SK-N-SH (cell line): ENCODE data around the gene NDUFB11. TPM values are rescaled to one million over a fixed set of nuclear protein-coding genes. Genes with fewer than 3 reads are reported as not detected.

Experiments
- CTCF ChIA-PET: fragments of 300-600, 350-600 bp; formaldehyde crosslinking; extraction: SDS; loops from one replicate; lab custom pipeline; 2021; lab: Yijun Ruan, JAX
- POLR2A ChIA-PET: fragments of 350-600 bp; sonication (Branson Sonifier 250); formaldehyde crosslinking; extraction: SDS; loops from one replicate; lab custom pipeline; 2020; ENCODE audit warnings: antibody characterized with exemption, inconsistent platforms; lab: Yijun Ruan, JAX
- DNase-seq: peaks from one replicate; pipeline ENCODE4 v3.0.0; 2012
- H2AFZ ChIP-seq: fragments of 200-600 bp; sonication (generic); 2 replicates; pipeline ENCODE4 v1.8.1; 2016; ENCODE audit warnings: antibody characterized with exemption, mild to moderate bottlenecking, low read depth
- H3F3A ChIP-seq: fragments of 200-600 bp; sonication (generic); replicated peaks from 2 replicates; pipeline ENCODE3; 2016; ENCODE audit warnings: antibody characterized with exemption, mild to moderate bottlenecking; ENCODE audit not compliant: insufficient read depth
- H3K27ac ChIP-seq, 2 experiments: fragments of 200-500 bp in 1 of 2; fragments of 200-600 bp in 1 of 2; sonication (Bioruptor generic) in 1 of 2; sonication (generic), shearing (Covaris generic) in 1 of 2; 2 replicates each; pipeline versions ENCODE4 v1.5.1 to v1.6.1; 2014 to 2016; ENCODE audit warnings: low read depth in 2 of 2, inconsistent platforms in 1 of 2, low read length in 1 of 2, mild to moderate bottlenecking in 1 of 2, mixed read lengths in 1 of 2
- H3K27me3 ChIP-seq: fragments of 200-600 bp; sonication (generic), shearing (Covaris generic); 2 replicates; pipeline ENCODE4 v1.6.1; 2016; ENCODE audit warnings: mixed run types; ENCODE audit not compliant: insufficient read depth
- H3K36me3 ChIP-seq, 2 experiments: fragments of 200-500 bp in 1 of 2; fragments of 200-600 bp in 1 of 2; sonication (Bioruptor generic) in 1 of 2; sonication (generic) in 1 of 2; replicated peaks in 1 of 2; 2 replicates each; pipeline versions ENCODE3 to v1.5.1; 2014 to 2016; ENCODE audit warnings: low read length in 1 of 2, mild to moderate bottlenecking in 1 of 2; ENCODE audit not compliant: insufficient read depth in 2 of 2, control insufficient read depth in 1 of 2
- H3K4me1 ChIP-seq, 2 experiments: fragments of 200-500 bp in 1 of 2; fragments of 200-600 bp in 1 of 2; sonication (Bioruptor generic) in 1 of 2; sonication (generic), shearing (Covaris generic) in 1 of 2; 2 replicates each; pipeline versions ENCODE4 v1.5.1 to v1.6.1; 2014 to 2016; ENCODE audit warnings: low read depth in 1 of 2, low read length in 1 of 2, mixed run types in 1 of 2; ENCODE audit not compliant: insufficient read depth in 2 of 2, control insufficient read depth in 1 of 2
- H3K4me2 ChIP-seq: fragments of 200-600 bp; sonication (generic), shearing (Covaris generic); 2 replicates; pipeline ENCODE4 v1.6.1; 2017; ENCODE audit warnings: mixed run types
- H3K4me3 ChIP-seq, 2 experiments: fragments of 200-500 bp in 1 of 2; fragments of 200-600 bp in 1 of 2; sonication (Bioruptor generic) in 1 of 2; sonication (generic), shearing (Covaris generic) in 1 of 2; 2 replicates each; pipeline versions ENCODE4 v1.5.1 to v1.8.1; 2014 to 2016; ENCODE audit warnings: low read depth in 2 of 2, inconsistent platforms in 1 of 2, low read length in 1 of 2, mild to moderate bottlenecking in 1 of 2, mixed read lengths in 1 of 2, moderate library complexity in 1 of 2
- H3K79me2 ChIP-seq: fragments of 200-600 bp; sonication (generic); 2 replicates; pipeline ENCODE4 v1.8.1; 2017; ENCODE audit warnings: mild to moderate bottlenecking; ENCODE audit not compliant: insufficient read depth
- H3K9ac ChIP-seq: fragments of 200-600 bp; sonication (generic); 2 replicates; pipeline ENCODE4 v1.6.1; 2017; ENCODE audit warnings: mixed run types
- H3K9me2 ChIP-seq: fragments of 200-600 bp; sonication (generic); 2 replicates; pipeline ENCODE4 v1.6.1; 2017; ENCODE audit warnings: mixed run types
- H3K9me3 ChIP-seq: fragments of 200-600 bp; sonication (generic); 2 replicates; pipeline ENCODE4 v1.6.1; 2017; ENCODE audit warnings: mixed run types, mild to moderate bottlenecking, moderate library complexity
- H4K20me1 ChIP-seq: fragments of 200-600 bp; sonication (generic); 2 replicates; pipeline ENCODE4 v1.6.1; 2017; ENCODE audit warnings: mild to moderate bottlenecking, mixed run types; ENCODE audit not compliant: insufficient read depth
- CHD2 ChIP-seq: fragments of 150-350 bp; IDR thresholded peaks from 2 replicates; pipeline ENCODE4 v1.6.1; 2018; ENCODE audit warnings: low read length; ENCODE audit not compliant: partially characterized antibody
- EP300 ChIP-seq, 2 experiments: IDR thresholded peaks; 2 replicates each; pipeline versions ENCODE4 v1.4.0 to v1.6.1; 2012; ENCODE audit warnings: borderline replicate concordance in 1 of 2, low read depth in 1 of 2, low read length in 1 of 2
- EZH2phosphoT487 ChIP-seq: fragments of 200-600 bp; sonication (generic); IDR thresholded peaks from 2 replicates; pipeline ENCODE4 v1.6.1; 2017; ENCODE audit warnings: low read depth, mixed run types, mild to moderate bottlenecking, antibody characterized with exemption, moderate library complexity, borderline replicate concordance
- FOXM1 ChIP-seq: IDR thresholded peaks from 2 replicates; pipeline ENCODE4 v1.4.0; 2012; ENCODE audit warnings: low read depth, mild to moderate bottlenecking
- GATA2 ChIP-seq: sonication (generic); formaldehyde crosslinking; IDR thresholded peaks from 2 replicates; pipeline ENCODE4 v1.5.0; 2020; ENCODE audit warnings: mild to moderate bottlenecking, missing genetic modification reagents
- JUND ChIP-seq: IDR thresholded peaks from 2 replicates; pipeline ENCODE4 v1.4.0; 2012
- NRF1 ChIP-seq: IDR thresholded peaks from 2 replicates; pipeline ENCODE4 v1.6.1; 2012; ENCODE audit warnings: low read depth, mild to moderate bottlenecking, low read length
- POLR2AphosphoS5 ChIP-seq: IDR thresholded peaks from 2 replicates; pipeline ENCODE4 v1.6.1; 2012; ENCODE audit warnings: low read depth, low read length
- RAD21 ChIP-seq: IDR thresholded peaks from 2 replicates; pipeline ENCODE4 v1.6.1; 2012; ENCODE audit warnings: mild to moderate bottlenecking, low read length
- RFX5 ChIP-seq: IDR thresholded peaks from 2 replicates; pipeline ENCODE4 v1.6.1; 2012; ENCODE audit warnings: mild to moderate bottlenecking, improper control_type of control experiment, low read length
- RXRA ChIP-seq: IDR thresholded peaks from 2 replicates; pipeline ENCODE4 v1.4.0; 2012; ENCODE audit warnings: low read depth, mild to moderate bottlenecking, borderline replicate concordance
- SMC3 ChIP-seq: IDR thresholded peaks from 2 replicates; pipeline ENCODE4 v1.6.1; 2012; ENCODE audit warnings: low read depth, low read length, improper control_type of control experiment
- TCF12 ChIP-seq: IDR thresholded peaks from 2 replicates; pipeline ENCODE4 v1.4.0; 2012
- WGBS: methylation state at CpG from one replicate; pipeline ENCODE4 v1.1.6; 2017; ENCODE audit warnings: low lambda C conversion rate; 5-methylcytosine and 5-hydroxymethylcytosine counted together
- polyA plus RNA-seq, 3 experiments: library from polyadenylated mRNA; depleted of rRNA; stranded (reverse); fragments of >200 nt; gene quantifications; 2 replicates each; pipeline ENCODE4 v1.2.3, GENCODE V29; 2012
- TF ChIP-seq, protein P1 (sequence below): fragments of 150-350 bp; IDR thresholded peaks from 2 replicates; pipeline ENCODE4 v1.6.1; 2016; ENCODE audit warnings: mild to moderate bottlenecking, low read depth, low read length
- TF ChIP-seq, protein P2 (sequence below): IDR thresholded peaks from 2 replicates; pipeline ENCODE4 v1.6.1; 2012; ENCODE audit warnings: mild to moderate bottlenecking, low read depth, low read length, moderate library complexity
- TF ChIP-seq, protein P3 (sequence below): fragments of 150-350 bp; IDR thresholded peaks from 2 replicates; pipeline ENCODE4 v1.6.1; 2017; ENCODE audit warnings: antibody characterized with exemption, low read length, low read depth, borderline replicate concordance
- TF ChIP-seq, protein P4 (sequence below): IDR thresholded peaks from 2 replicates; pipeline ENCODE4 v1.4.0; 2012; ENCODE audit warnings: low read depth, borderline replicate concordance
- TF ChIP-seq, protein P5 (sequence below): IDR thresholded peaks from 2 replicates; pipeline ENCODE4; 2012
- TF ChIP-seq, protein P6 (sequence below): IDR thresholded peaks from 2 replicates; pipeline ENCODE4 v1.4.0; 2012; ENCODE audit warnings: low read depth

NDUFB11 gene
- polyA plus RNA-seq, 1 of the 3 experiments (the other 2 are of a cell fraction) = 107 TPM

DNA sequence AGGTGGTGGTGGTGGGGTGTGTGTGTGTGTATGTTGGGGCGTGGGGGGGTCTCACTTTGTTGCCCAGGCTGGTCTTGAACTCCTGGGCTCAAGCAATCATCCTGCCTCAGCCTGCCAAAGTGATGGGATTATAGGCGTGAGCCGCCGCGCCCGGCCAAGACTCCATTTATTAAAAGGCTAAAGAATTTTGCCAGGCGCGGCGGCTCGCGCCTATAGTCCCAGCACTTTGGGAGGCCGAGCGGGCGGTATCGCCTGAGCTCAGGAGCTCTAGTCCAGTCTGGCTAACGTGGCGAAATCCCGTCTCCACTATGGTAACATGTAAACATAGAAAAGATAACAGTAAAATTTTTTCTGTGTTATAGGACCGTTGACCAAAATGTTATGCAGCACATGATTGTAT is 45.4 kb upstream of the NDUFB11 start (continued):
- TF ChIP-seq RAD21 = no peak
- TF ChIP-seq, protein P1, sequence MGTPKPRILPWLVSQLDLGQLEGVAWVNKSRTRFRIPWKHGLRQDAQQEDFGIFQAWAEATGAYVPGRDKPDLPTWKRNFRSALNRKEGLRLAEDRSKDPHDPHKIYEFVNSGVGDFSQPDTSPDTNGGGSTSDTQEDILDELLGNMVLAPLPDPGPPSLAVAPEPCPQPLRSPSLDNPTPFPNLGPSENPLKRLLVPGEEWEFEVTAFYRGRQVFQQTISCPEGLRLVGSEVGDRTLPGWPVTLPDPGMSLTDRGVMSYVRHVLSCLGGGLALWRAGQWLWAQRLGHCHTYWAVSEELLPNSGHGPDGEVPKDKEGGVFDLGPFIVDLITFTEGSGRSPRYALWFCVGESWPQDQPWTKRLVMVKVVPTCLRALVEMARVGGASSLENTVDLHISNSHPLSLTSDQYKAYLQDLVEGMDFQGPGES = no peak
- TF ChIP-seq EZH2phosphoT487 = no peak

DNA sequence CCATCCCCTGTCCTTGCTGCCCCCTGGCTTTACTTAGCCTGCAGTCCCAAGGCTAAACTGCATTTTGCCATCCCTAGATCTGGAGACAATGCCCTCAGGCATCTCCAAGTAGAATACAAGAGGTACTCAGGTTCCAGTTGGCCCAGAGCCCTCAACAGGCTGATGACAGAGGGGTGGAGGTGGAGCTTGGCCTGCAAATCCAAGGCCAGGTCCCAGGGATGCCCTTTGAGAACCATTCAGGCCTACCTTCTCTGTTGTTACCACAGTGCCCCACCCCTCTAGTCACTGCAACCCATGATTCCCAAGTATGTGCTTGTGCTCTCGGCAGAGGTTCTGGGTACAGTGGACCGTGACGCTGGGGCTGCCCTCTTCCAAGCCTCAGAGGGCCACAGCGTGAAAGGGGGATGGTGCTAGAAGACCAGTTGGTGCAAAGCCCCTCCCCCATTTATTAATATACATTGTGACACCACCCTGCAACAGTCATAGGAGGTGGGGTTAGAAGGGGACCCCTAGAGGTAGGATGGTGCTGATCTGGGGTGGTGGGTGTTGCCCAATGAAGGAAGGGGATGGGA is 42.7 kb upstream of the NDUFB11 start:
- H3K27me3 ChIP-seq = peaks cover 23% of the 10 kb centered on the region; the same call in 1 of the 2 replicates
- POLR2A ChIA-PET = no interaction called here
- TF ChIP-seq RAD21 = no peak
- TF ChIP-seq EP300 (IDR thresholded peaks at IDR 0.05; ENCODE audit: borderline replicate concordance in 1 of 2, low read depth in 1 of 2, low read length in 1 of 2) = no peak
- TF ChIP-seq NRF1 = no peak
- TF ChIP-seq, protein P2, sequence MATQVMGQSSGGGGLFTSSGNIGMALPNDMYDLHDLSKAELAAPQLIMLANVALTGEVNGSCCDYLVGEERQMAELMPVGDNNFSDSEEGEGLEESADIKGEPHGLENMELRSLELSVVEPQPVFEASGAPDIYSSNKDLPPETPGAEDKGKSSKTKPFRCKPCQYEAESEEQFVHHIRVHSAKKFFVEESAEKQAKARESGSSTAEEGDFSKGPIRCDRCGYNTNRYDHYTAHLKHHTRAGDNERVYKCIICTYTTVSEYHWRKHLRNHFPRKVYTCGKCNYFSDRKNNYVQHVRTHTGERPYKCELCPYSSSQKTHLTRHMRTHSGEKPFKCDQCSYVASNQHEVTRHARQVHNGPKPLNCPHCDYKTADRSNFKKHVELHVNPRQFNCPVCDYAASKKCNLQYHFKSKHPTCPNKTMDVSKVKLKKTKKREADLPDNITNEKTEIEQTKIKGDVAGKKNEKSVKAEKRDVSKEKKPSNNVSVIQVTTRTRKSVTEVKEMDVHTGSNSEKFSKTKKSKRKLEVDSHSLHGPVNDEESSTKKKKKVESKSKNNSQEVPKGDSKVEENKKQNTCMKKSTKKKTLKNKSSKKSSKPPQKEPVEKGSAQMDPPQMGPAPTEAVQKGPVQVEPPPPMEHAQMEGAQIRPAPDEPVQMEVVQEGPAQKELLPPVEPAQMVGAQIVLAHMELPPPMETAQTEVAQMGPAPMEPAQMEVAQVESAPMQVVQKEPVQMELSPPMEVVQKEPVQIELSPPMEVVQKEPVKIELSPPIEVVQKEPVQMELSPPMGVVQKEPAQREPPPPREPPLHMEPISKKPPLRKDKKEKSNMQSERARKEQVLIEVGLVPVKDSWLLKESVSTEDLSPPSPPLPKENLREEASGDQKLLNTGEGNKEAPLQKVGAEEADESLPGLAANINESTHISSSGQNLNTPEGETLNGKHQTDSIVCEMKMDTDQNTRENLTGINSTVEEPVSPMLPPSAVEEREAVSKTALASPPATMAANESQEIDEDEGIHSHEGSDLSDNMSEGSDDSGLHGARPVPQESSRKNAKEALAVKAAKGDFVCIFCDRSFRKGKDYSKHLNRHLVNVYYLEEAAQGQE = no peak
- no peak for TF ChIP-seq RFX5
- TF ChIP-seq, protein P3, sequence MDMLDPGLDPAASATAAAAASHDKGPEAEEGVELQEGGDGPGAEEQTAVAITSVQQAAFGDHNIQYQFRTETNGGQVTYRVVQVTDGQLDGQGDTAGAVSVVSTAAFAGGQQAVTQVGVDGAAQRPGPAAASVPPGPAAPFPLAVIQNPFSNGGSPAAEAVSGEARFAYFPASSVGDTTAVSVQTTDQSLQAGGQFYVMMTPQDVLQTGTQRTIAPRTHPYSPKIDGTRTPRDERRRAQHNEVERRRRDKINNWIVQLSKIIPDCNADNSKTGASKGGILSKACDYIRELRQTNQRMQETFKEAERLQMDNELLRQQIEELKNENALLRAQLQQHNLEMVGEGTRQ = no peak
- TF ChIP-seq, protein P4, sequence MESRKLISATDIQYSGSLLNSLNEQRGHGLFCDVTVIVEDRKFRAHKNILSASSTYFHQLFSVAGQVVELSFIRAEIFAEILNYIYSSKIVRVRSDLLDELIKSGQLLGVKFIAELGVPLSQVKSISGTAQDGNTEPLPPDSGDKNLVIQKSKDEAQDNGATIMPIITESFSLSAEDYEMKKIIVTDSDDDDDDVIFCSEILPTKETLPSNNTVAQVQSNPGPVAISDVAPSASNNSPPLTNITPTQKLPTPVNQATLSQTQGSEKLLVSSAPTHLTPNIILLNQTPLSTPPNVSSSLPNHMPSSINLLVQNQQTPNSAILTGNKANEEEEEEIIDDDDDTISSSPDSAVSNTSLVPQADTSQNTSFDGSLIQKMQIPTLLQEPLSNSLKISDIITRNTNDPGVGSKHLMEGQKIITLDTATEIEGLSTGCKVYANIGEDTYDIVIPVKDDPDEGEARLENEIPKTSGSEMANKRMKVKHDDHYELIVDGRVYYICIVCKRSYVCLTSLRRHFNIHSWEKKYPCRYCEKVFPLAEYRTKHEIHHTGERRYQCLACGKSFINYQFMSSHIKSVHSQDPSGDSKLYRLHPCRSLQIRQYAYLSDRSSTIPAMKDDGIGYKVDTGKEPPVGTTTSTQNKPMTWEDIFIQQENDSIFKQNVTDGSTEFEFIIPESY = no peak
- no peak for TF ChIP-seq JUND
- TF ChIP-seq EZH2phosphoT487 = no peak
- TF ChIP-seq GATA2 (CRISPR knock-in tag) = no peak
- no peak for TF ChIP-seq SMC3
- TF ChIP-seq, protein P1 = no peak
- no peak for TF ChIP-seq FOXM1
- TF ChIP-seq POLR2AphosphoS5 = no peak
- TF ChIP-seq, protein P5, sequence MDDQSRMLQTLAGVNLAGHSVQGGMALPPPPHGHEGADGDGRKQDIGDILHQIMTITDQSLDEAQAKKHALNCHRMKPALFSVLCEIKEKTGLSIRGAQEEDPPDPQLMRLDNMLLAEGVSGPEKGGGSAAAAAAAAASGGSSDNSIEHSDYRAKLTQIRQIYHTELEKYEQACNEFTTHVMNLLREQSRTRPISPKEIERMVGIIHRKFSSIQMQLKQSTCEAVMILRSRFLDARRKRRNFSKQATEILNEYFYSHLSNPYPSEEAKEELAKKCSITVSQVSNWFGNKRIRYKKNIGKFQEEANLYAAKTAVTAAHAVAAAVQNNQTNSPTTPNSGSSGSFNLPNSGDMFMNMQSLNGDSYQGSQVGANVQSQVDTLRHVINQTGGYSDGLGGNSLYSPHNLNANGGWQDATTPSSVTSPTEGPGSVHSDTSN = no peak
- TF ChIP-seq, protein P6, sequence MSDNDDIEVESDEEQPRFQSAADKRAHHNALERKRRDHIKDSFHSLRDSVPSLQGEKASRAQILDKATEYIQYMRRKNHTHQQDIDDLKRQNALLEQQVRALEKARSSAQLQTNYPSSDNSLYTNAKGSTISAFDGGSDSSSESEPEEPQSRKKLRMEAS = no peak
- TF ChIP-seq RXRA = no peak
- TF ChIP-seq CHD2 = no peak
- no peak for TF ChIP-seq TCF12
- TF ChIP-seq, all 33 proteins: peak for 0
- H4K20me1 ChIP-seq = no peaks in the 10 kb centered on the region
- DNase-seq = no peak
- H3K9me3 ChIP-seq = no peaks in the 10 kb centered on the region
- H3K9me2 ChIP-seq = no peaks in the 10 kb centered on the region
- no peak overlapping the region for H3K4me3 ChIP-seq
- no peak overlapping the region for H3K27ac ChIP-seq
- peaks cover 6% of the 10 kb centered on the region; the same call in 1 of the 2 replicates for H3K79me2 ChIP-seq
- 85% methylated on average over 4 of the region's 4 CpGs for WGBS
- H3K4me1 ChIP-seq = no peaks in the 10 kb centered on the region; a peak in 1 of 4 replicates
- peaks cover 0 to 13% of the 10 kb centered on the region in 2 experiments for H3K36me3 ChIP-seq
- H2AFZ ChIP-seq = no peak overlapping the region
- H3K9ac ChIP-seq = no peak overlapping the region
- CTCF ChIA-PET = interaction anchor here (2.3 to 2.8 kb wide), 2 partner anchors 197 to 336 kb away, joined by 9 read pairs; no protein-coding TSS in a partner anchor
- no peaks in the 10 kb centered on the region for H3F3A ChIP-seq
- no peak overlapping the region for H3K4me2 ChIP-seq
